Stimulated activated CD8-positive, alpha-beta memory T cell treated with anti-CD3 and anti-CD28 coated beads, Interleukin-7, amount 100 ng/mL, for 1 hour (primary cell): Measurements from ENCODE around the gene ELK1.
"Not testable (repeated sequence)": the region's sequence is repeated elsewhere in the genome, so short reads cannot be mapped to it uniquely, and the experiment has no call there.

Experiments
- DNase-seq, 2 donors: peaks; one replicate each; pipeline ENCODE4 v3.0.0-alpha.2; 2020; ENCODE audit warnings: low read depth in 2 of 2

The ELK1 gene

DNA sequence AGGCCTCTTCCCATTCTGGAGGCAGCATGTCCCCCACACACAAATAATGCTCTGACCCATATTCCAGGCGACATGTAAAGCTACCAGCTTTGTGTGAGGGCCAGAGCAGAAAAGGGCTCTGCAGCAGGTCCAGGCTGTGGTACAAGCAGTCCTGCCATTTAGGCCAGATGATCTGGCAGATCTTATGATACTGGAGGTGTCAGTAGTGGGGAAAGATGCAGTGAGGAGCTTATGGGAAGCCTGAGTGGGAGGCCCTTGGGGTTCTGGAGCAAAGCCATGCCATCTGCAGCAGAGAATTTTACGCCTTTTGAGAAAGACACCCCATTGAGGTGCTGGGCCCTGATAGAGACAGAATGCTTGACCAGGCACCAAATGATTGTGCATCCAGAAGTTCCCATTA, 38.4 kb downstream of the ELK1 start:
- DNase-seq, result no peak

DNA sequence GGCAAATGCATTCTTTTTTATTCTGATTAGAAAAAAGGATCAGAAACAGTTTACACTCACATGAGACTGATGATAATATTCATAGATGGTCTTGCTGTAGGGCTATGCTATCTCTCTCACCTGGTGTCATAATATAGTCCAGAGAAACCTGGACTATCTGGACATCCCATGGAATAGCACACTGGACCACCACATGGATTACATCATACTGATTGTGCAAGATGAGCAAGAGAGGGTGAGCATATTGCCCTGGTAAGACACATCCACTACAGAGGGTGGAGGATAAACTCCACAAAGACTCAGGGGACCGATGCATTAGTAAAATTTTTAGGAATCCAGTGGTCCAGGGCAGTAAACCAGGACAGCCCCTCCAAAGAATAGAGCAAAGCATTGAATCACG, 38.9 kb downstream of the ELK1 start:
- DNase-seq, result no peak

GRCh38 chrX:47610511-47610910, 39.9 kb downstream of the ELK1 start:
- no peak for DNase-seq

DNA sequence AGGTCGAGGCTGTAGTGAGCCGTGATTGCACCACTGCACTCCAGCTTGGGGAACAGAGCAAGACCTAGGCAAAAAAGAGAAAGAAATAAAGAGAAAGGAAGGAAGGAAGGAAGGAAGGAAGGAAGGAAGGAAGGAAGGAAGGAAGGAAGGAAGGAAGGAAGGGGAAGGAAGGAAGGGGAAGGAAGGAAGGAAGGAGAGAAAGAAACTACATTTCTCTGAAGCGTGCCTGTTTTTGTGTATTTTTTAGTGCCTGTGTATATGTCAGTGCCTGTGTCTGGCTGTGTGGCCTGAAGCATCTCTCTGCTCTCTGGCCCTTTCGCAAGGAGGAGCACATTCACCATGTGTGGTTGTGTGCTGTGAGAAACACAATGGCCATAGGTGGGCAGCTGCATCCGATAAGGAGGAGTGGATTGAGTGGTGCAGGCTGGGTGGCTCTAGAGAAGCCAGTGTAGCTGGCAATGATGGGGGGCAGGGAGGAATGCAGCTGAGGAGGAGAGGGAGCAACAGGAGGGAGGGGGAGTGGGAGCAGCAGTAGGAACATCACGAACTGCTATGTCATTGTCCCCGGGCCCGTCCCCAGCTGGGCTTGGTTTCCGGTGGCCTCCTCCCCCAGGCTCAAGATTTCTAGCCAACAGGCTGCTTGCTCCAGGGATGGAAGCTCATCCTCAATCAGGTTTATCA, 42.1 kb downstream of the ELK1 start:
- no peak for DNase-seq

DNA sequence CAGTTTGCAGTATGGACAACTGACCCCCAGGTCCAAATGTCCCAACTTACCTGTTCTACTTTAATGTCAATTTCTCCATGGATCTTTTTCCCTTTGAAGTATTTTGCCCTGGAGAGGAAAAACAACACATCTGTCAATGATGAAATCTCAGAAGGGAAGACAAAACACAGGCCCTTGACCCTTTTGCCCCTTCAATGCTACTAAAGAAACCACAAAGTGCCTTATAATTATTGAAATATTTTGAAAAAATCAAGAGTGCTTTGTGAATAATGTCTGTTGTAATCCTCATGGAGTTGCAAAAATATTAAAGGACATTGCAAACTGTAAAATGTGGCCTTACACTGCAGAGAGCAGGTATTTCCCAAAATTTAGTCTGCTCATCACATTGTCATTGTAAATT, 43.3 kb downstream of the ELK1 start:
- DNase-seq, result no peak

GRCh38 chrX:47605024-47605423, 45.3 kb downstream of the ELK1 start:
- no peak for DNase-seq

GRCh38 chrX:47603125-47603524, 47.2 kb downstream of the ELK1 start:
- not testable (repeated sequence) for DNase-seq

DNA sequence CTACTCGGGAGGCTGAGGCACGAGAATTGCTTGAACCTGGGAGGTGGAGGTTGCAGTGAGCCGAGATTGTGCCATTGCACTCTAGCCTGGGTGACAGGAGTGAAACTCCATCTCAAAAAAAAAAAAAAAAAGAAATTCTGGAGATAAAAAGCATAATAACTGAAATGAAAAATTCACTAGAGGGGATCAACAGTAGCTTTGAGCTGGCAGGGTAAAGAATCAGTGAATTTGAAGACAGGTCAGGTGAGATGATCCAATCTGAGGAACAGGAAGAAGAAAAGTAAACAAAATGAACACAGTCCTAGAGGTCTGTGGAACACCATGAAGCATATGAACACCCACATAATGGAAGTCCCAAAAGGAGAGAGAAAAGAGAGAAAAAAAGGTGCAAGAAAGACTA, 53.1 kb downstream of the ELK1 start:
- no peak for DNase-seq

GRCh38 chrX:47596256-47596655, 54.1 kb downstream of the ELK1 start:
- no peak for DNase-seq

DNA sequence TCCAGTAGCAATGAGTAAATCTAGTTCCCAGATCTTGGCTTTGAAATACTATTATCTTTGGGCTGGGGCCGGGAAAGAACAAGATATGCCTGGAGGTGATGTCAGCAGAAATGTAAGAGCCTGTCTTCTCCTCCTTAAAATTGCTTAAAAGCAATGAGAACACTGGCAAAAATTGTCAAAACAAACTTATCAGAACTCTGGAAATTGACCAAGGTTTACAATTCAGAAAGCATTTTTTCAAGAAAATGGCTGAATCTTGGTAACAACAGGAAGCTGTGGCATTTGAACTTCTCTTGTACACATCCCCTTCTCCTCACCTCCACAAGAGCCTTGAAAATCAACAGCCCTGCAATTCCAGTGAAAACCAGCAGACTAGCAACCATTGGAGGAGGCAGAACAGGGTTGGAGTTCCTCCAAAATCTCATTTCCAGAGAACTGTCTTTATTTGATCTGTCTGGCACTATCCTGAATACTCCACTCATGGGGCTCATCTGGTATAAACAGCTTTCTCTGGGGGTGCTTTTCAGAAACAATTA, 54.6 kb downstream of the ELK1 start:
- DNase-seq, result no peak

DNA sequence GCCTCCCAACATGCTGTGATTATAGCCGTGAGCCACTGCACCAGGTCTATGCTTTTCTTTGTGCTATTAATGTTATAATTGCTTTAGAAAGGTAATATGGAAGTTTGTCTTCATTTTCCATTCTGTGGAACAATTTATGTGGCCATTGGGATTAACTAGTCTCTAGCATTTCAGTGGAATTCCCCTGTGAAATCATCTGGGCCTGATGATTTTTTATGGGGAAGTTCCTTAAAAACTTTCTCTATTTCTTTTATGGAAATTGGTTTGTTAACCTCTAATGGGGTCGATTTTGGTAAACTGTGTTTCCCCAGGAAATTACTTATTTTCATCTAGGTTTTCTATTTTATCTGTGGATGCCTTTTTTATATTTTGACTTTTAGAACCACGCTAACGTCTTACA, 56.8 kb downstream of the ELK1 start:
- DNase-seq, result no peak

DNA sequence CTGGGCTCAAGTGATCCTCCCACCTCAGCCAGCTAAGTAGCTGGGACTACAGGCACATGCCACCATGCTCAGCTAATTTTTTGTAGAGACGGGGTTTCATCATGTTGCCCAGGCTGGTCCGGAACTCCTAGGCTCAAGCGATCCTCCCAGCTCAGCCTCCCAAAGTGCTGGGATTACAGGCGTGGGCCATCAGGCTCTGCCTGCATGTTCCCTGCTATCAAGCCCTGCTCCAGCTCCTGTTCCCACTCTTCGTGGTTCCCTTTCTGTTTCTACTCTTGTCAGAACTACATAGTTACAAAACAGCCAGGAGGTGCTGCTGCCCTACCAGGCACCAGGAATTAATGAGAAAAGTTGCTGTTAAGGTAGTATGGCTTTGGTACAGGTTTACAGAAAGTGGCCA, 59.4 kb downstream of the ELK1 start:
- no peak for DNase-seq

GRCh38 chrX:47587906-47588735, 62.2 kb downstream of the ELK1 start:
- no peak for DNase-seq

DNA sequence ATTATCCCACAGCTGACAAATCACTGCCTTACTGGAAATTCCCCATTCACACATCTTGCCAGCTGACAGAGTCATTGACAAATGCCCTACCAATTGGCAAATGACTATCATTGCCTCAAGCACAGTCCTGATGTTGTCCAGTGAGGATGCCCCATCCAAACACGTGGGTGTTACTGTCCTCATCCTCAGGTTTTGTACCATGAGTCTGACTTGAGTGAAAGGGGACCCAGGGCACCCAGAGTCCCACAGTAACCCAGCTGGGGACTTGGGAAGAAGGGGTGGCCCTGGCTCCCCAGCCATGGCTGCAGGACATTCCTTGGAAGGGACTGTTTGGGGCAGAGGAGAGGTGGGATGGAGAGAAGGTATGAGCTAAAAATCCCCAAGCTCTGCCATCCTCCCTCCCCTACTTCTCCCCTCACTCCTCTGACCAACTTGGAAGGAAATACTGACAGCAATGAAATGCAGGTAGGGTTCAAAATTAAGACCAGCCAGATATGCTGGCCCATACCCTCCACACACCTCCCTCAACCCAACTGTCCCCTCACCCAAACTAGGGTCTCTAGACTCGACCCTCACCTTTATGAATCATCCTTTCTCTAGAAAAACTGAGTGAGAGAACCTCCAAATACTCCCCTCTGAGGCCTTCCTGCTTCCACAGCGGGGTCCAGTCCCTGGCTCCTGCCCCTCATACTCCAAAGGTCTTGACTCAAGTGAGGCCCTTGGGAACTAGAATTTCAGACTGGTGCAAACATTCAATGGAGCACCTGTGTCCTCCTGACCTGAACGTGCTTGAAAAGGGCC, 63.1 kb downstream of the ELK1 start:
- DNase-seq, result no peak

- DNase-seq, result no peak
These were observed 64.1 kb downstream of the ELK1 start for GRCh38 chrX:47586043-47586787.
